HT-29 (cell line): Measurements from ENCODE around the gene TANGO6. TPM values are rescaled to one million over a fixed set of nuclear protein-coding genes. Genes with fewer than 3 reads are reported as not detected.

Source experiments
- small RNA-seq: library from RNA; depleted of rRNA; stranded (forward); fragments of <200 nt; gene quantifications from one replicate; pipeline ENCODE3, GENCODE V24; 2014
- total RNA-seq: library from RNA; depleted of rRNA; stranded (reverse); fragments of >200 nt; shearing (Covaris generic); gene quantifications from 2 replicates; pipeline ENCODE4 v1.2.3, GENCODE V29; 2014; rRNA removed

The TANGO6 gene
- total RNA-seq, 1 experiment from 2014 or later: 3.6 TPM

Small RNA genes lying within 50 kb of the gene (small RNA-seq; reads per million reads assigned to genes)
- not detected for gene RF00019
- gene RF00066: not detected
- not detected for gene RNU6-898P

Other genes starting within 250 kb of the TANGO6 start
- gene CDH3, start 198.2 kb upstream of the TANGO6 start, total RNA-seq: 2.9 and 4.2 TPM in 2 replicates
- gene CDH1, start 106.2 kb upstream of the TANGO6 start, total RNA-seq: 219 and 251 TPM in 2 replicates